LNCaP clone FGC (cell line): ENCODE results near the gene MYO16.
A peak's percentile ranks its signal among the peaks of the same experiment; 100 is the strongest.

Source experiments
- DNase-seq: peaks from one replicate; pipeline ENCODE4 v3.0.0-alpha.2; 2011; ENCODE audit warnings: low read depth
- H3K4me3 ChIP-seq: 2 replicates; pipeline ENCODE4 v1.5.1; 2011; ENCODE audit warnings: mild to moderate bottlenecking, low read depth, low read length, control low read depth
- CTCF ChIP-seq: IDR thresholded peaks from 2 replicates; pipeline ENCODE4 v1.5.1; 2012; ENCODE audit warnings: mild to moderate bottlenecking; ENCODE audit not compliant: control insufficient read depth, insufficient read depth; ENCODE audit errors: extremely low read depth

The MYO16 gene

GRCh38 chr13:108624979-108625378 lies 4.4 kb upstream of the MYO16 start:
- TF ChIP-seq CTCF = no peak
- H3K4me3 ChIP-seq = no peak overlapping the region
- no peak for DNase-seq

- H3K4me3 ChIP-seq = no peak overlapping the region
- no peak for DNase-seq
- no peak for TF ChIP-seq CTCF
Measured at GRCh38 chr13:108629988-108630387, 577 bp downstream of the MYO16 start.

GRCh38 chr13:108632649-108633167 lies 3.3 kb downstream of the MYO16 start:
- no peak overlapping the region for H3K4me3 ChIP-seq
- no peak for TF ChIP-seq CTCF
- no peak for DNase-seq

GRCh38 chr13:108638901-108639300 lies 9.5 kb downstream of the MYO16 start:
- TF ChIP-seq CTCF = no peak
- no peak overlapping the region for H3K4me3 ChIP-seq
- no peak for DNase-seq

GRCh38 chr13:108643646-108644353 lies 14.4 kb downstream of the MYO16 start:
- no peak for TF ChIP-seq CTCF
- peak; percentile 35 for DNase-seq
- no peak overlapping the region for H3K4me3 ChIP-seq

- DNase-seq = no peak
- no peak for TF ChIP-seq CTCF
- no peak overlapping the region for H3K4me3 ChIP-seq
Measured at GRCh38 chr13:108645376-108645775, 16.0 kb downstream of the MYO16 start.

GRCh38 chr13:108650271-108650670 lies 20.9 kb downstream of the MYO16 start:
- DNase-seq = no peak
- no peak for TF ChIP-seq CTCF
- H3K4me3 ChIP-seq = no peak overlapping the region
